Liver (tissue), 9 donors: ENCODE data around the gene RNGTT. TPM values are rescaled to one million over a fixed set of nuclear protein-coding genes. Genes with fewer than 3 reads are reported as not detected.

Experiments used
- DNase-seq: peaks from one replicate; pipeline ENCODE4 v3.0.0-alpha.2; 2017; ENCODE audit warnings: low spot score
- H3K27ac ChIP-seq, 2 donors: one replicate each; pipeline ENCODE4 v1.7.0; 2013; ENCODE audit warnings: inconsistent platforms in 2 of 2, low read length in 2 of 2, control low read depth in 1 of 2, low read depth in 1 of 2, mild to moderate bottlenecking in 1 of 2
- H3K27me3 ChIP-seq, 4 donors: one replicate each; pipeline versions ENCODE4 v1.6.1 to v1.7.0; 2013; ENCODE audit warnings: low read length in 3 of 4, inconsistent platforms in 1 of 4, mild to moderate bottlenecking in 1 of 4, moderate library complexity in 1 of 4; ENCODE audit not compliant: control insufficient read depth in 4 of 4, insufficient read depth in 4 of 4
- H3K36me3 ChIP-seq, 4 donors: one replicate each; pipeline versions ENCODE4 v1.6.1 to v1.7.0; 2013; ENCODE audit warnings: low read length in 3 of 4, mild to moderate bottlenecking in 3 of 4, low read depth in 1 of 4, moderate library complexity in 1 of 4; ENCODE audit not compliant: control insufficient read depth in 4 of 4, insufficient read depth in 3 of 4
- H3K4me1 ChIP-seq, 4 donors: one replicate each; pipeline versions ENCODE4 v1.6.1 to v1.7.0; 2013; ENCODE audit warnings: low read length in 3 of 4, mild to moderate bottlenecking in 3 of 4, moderate library complexity in 1 of 4; ENCODE audit not compliant: control insufficient read depth in 4 of 4, insufficient read depth in 4 of 4
- H3K4me3 ChIP-seq, 3 donors: one replicate each; pipeline versions ENCODE4 v1.6.1 to v1.7.0; 2013; ENCODE audit warnings: low read length in 3 of 3, control low read depth in 1 of 3, low read depth in 1 of 3, mild to moderate bottlenecking in 1 of 3
- H3K9ac ChIP-seq, 2 donors: one replicate each; pipeline ENCODE4 v1.7.0; 2013; ENCODE audit warnings: low read length in 2 of 2, mild to moderate bottlenecking in 2 of 2, moderate library complexity in 2 of 2, control low read depth in 1 of 2, low read depth in 1 of 2
- H3K9me3 ChIP-seq, 4 donors: one replicate each; pipeline versions ENCODE4 v1.6.1 to v1.7.0; 2013; ENCODE audit warnings: low read length in 3 of 4; ENCODE audit not compliant: control insufficient read depth in 4 of 4
- HNF4A ChIP-seq, 2 donors: conservative IDR thresholded peaks; 2 replicates each; pipeline ENCODE4 v1.6.1; 2016; ENCODE audit warnings: antibody characterized with exemption in 2 of 2, mild to moderate bottlenecking in 2 of 2
- HNF4G ChIP-seq: IDR thresholded peaks from 2 replicates; pipeline ENCODE4 v1.6.1; 2016; ENCODE audit warnings: antibody characterized with exemption
- RAD21 ChIP-seq, 2 donors: IDR thresholded peaks; 2 replicates each; pipeline ENCODE4 v1.6.1; 2016; ENCODE audit warnings: antibody characterized with exemption in 2 of 2, mild to moderate bottlenecking in 2 of 2
- RXRA ChIP-seq, 2 donors: IDR thresholded peaks; 2 replicates each; pipeline ENCODE4 v1.6.1; 2017 to 2018; ENCODE audit warnings: antibody characterized with exemption in 2 of 2, mild to moderate bottlenecking in 1 of 2
- TAF1 ChIP-seq: conservative IDR thresholded peaks from 2 replicates; pipeline ENCODE4 v1.6.1; 2016; ENCODE audit warnings: antibody characterized with exemption, mild to moderate bottlenecking
- WGBS: extraction: QIAGEN DNeasy Blood & Tissue Kit; methylation state at CpG from one replicate; pipeline ENCODE4 v1.1.7; 2013; 5-methylcytosine and 5-hydroxymethylcytosine counted together
- polyA plus RNA-seq, 2 donors: library from polyadenylated mRNA; stranded (reverse) in 1 of 2; unstranded in 1 of 2; fragments of 200-250 nt in 1 of 2; fragments of >200 nt in 1 of 2; fragmentation: Nextera tagmentation in 1 of 2; extraction: Ambion mirVana in 1 of 2; gene quantifications; one replicate each; pipeline versions ENCODE4 v1.2.1 to v1.2.3, GENCODE V29; 2013 to 2015
- total RNA-seq, 2 donors: library from RNA; depleted of rRNA; stranded (reverse); fragments of >200 nt; gene quantifications; one replicate each; pipeline ENCODE4 v1.2.3, GENCODE V29; 2014
- TF ChIP-seq, protein P1 (sequence below): IDR thresholded peaks from 2 replicates; pipeline ENCODE4 v1.6.1; 2016; ENCODE audit warnings: antibody characterized with exemption, mild to moderate bottlenecking
- TF ChIP-seq, protein P2 (sequence below): IDR thresholded peaks from 2 replicates; pipeline ENCODE4 v1.6.1; 2016; ENCODE audit warnings: antibody characterized with exemption
- TF ChIP-seq, protein P3 (sequence below): IDR thresholded peaks from 2 replicates; pipeline ENCODE4 v1.6.1; 2016; ENCODE audit warnings: antibody characterized with exemption
- TF ChIP-seq, protein P4 (sequence below): fragments of 150-350 bp; IDR thresholded peaks from 2 replicates; pipeline ENCODE4 v1.5.1; 2017; ENCODE audit warnings: improper control_type of control experiment, low read depth, low read length; ENCODE audit not compliant: missing input control
- donor health status: healthy.
- donor health status: healthy.
- donor health status: healthy.
- donor health status: healthy.
- donor health status: healthy.

RNGTT gene
- total and polyA plus RNA-seq, 4 donors, result 4.1 to 20.8 (median 7.2) TPM

DNA sequence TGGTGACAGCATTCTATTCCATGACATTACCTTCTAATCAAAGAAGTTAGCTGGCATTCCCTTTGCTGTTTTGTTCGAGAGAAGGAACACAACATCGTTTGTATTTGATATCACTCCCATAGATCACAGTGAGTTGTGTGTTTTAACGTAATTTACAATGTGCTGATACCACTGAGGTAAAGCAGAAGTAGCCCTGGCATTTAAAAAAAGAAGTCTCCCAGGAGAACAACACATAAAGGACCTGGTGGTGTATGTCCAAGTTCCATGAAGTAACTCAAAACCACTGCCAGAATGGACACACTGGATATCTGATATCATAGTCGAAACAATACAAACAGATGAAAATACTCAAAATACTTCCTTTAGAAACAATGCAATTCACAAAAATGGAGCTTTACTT is 351.7 kb downstream of the RNGTT start (continued):
- TF ChIP-seq, protein P1, sequence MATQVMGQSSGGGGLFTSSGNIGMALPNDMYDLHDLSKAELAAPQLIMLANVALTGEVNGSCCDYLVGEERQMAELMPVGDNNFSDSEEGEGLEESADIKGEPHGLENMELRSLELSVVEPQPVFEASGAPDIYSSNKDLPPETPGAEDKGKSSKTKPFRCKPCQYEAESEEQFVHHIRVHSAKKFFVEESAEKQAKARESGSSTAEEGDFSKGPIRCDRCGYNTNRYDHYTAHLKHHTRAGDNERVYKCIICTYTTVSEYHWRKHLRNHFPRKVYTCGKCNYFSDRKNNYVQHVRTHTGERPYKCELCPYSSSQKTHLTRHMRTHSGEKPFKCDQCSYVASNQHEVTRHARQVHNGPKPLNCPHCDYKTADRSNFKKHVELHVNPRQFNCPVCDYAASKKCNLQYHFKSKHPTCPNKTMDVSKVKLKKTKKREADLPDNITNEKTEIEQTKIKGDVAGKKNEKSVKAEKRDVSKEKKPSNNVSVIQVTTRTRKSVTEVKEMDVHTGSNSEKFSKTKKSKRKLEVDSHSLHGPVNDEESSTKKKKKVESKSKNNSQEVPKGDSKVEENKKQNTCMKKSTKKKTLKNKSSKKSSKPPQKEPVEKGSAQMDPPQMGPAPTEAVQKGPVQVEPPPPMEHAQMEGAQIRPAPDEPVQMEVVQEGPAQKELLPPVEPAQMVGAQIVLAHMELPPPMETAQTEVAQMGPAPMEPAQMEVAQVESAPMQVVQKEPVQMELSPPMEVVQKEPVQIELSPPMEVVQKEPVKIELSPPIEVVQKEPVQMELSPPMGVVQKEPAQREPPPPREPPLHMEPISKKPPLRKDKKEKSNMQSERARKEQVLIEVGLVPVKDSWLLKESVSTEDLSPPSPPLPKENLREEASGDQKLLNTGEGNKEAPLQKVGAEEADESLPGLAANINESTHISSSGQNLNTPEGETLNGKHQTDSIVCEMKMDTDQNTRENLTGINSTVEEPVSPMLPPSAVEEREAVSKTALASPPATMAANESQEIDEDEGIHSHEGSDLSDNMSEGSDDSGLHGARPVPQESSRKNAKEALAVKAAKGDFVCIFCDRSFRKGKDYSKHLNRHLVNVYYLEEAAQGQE, result no peak
- TF ChIP-seq RAD21 (IDR thresholded peaks at IDR 0.05) (no peak), HNF4A (conservative IDR thresholded peaks at IDR 0.05) (no peak), HNF4G (no peak)
- TF ChIP-seq, protein P2, sequence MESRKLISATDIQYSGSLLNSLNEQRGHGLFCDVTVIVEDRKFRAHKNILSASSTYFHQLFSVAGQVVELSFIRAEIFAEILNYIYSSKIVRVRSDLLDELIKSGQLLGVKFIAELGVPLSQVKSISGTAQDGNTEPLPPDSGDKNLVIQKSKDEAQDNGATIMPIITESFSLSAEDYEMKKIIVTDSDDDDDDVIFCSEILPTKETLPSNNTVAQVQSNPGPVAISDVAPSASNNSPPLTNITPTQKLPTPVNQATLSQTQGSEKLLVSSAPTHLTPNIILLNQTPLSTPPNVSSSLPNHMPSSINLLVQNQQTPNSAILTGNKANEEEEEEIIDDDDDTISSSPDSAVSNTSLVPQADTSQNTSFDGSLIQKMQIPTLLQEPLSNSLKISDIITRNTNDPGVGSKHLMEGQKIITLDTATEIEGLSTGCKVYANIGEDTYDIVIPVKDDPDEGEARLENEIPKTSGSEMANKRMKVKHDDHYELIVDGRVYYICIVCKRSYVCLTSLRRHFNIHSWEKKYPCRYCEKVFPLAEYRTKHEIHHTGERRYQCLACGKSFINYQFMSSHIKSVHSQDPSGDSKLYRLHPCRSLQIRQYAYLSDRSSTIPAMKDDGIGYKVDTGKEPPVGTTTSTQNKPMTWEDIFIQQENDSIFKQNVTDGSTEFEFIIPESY, result no peak

DNA sequence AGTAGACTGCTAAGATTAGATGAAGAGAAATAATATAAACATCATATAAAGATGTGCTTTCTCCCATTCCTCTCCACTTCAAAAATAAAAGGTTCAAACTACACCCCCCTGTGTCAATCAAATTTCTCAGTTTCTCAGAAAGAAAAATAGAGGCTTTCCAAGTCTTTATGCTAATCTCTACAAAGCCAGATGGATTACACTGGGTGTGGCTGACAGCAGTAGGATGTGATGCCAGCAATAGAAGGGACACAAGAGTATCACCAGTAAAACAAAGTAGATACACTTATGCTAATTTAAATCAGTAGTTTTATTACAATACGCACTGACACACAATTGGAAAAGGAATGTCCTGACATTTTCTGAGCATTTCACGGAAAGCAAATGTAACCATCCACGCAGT is 353.4 kb downstream of the RNGTT start:
- no peak overlapping the region for H3K4me3 ChIP-seq
- H3K9ac ChIP-seq, result no peak overlapping the region
- no peak for DNase-seq
- 97% methylated on average over 3 of the region's 3 CpGs for WGBS
- TF ChIP-seq, protein P3, sequence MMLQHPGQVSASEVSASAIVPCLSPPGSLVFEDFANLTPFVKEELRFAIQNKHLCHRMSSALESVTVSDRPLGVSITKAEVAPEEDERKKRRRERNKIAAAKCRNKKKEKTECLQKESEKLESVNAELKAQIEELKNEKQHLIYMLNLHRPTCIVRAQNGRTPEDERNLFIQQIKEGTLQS, result no peak
- TF ChIP-seq, protein P1, result no peak
- TF ChIP-seq TAF1, result no peak
- TF ChIP-seq, protein P4, sequence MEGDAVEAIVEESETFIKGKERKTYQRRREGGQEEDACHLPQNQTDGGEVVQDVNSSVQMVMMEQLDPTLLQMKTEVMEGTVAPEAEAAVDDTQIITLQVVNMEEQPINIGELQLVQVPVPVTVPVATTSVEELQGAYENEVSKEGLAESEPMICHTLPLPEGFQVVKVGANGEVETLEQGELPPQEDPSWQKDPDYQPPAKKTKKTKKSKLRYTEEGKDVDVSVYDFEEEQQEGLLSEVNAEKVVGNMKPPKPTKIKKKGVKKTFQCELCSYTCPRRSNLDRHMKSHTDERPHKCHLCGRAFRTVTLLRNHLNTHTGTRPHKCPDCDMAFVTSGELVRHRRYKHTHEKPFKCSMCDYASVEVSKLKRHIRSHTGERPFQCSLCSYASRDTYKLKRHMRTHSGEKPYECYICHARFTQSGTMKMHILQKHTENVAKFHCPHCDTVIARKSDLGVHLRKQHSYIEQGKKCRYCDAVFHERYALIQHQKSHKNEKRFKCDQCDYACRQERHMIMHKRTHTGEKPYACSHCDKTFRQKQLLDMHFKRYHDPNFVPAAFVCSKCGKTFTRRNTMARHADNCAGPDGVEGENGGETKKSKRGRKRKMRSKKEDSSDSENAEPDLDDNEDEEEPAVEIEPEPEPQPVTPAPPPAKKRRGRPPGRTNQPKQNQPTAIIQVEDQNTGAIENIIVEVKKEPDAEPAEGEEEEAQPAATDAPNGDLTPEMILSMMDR, result no peak
- no peak for TF ChIP-seq RAD21 (IDR thresholded peaks at IDR 0.05)
- TF ChIP-seq RXRA (IDR thresholded peaks at IDR 0.05), result no peak
- H3K27me3 ChIP-seq, result no peaks in the 10 kb centered on the region
- no peaks in the 10 kb centered on the region for H3K9me3 ChIP-seq
- H3K36me3 ChIP-seq, result peaks cover 0 to 6% (median 3%) of the 10 kb centered on the region in 4 donors
- H3K27ac ChIP-seq, result no peak overlapping the region
- H3K4me1 ChIP-seq, result no peaks in the 10 kb centered on the region
